Cardiac muscle cell (in vitro differentiated cells and primary cell): Measurements from ENCODE around the gene ZFP62. TPM values are rescaled to one million over a fixed set of nuclear protein-coding genes. Genes with fewer than 3 reads are reported as not detected.

Experiments used
- DNase-seq, 2 donors: peaks; one replicate each; pipeline versions ENCODE4 v3.0.0 to v3.0.0-alpha.2; 2010 to 2017; ENCODE audit warnings: low read depth in 1 of 2, low spot score in 1 of 2
- H3K27ac ChIP-seq: fragments of 200-600 bp; sonication (generic); 2 replicates; pipeline ENCODE4 v1.5.1; 2016
- H3K27me3 ChIP-seq: fragments of 200-600 bp; sonication (generic); 2 replicates; pipeline ENCODE4 v1.6.0; 2016; ENCODE audit warnings: control low read depth
- H3K36me3 ChIP-seq: fragments of 200-600 bp; sonication (generic); 2 replicates; pipeline ENCODE4 v1.5.1; 2016; ENCODE audit warnings: control low read depth
- H3K4me1 ChIP-seq: fragments of 200-600 bp; sonication (generic); 2 replicates; pipeline ENCODE4 v1.8.1; 2017; ENCODE audit warnings: low read depth, mild to moderate bottlenecking, mixed run types
- H3K4me3 ChIP-seq: fragments of 200-600 bp; sonication (generic); 2 replicates; pipeline ENCODE4 v1.5.1; 2016; ENCODE audit warnings: mild to moderate bottlenecking
- H3K9me3 ChIP-seq: fragments of 200-600 bp; sonication (generic); 2 replicates; pipeline ENCODE4 v1.5.1; 2017; ENCODE audit warnings: low read depth, mild to moderate bottlenecking, control low read depth
- CTCF ChIP-seq: IDR thresholded peaks from 2 replicates; pipeline ENCODE4 v1.5.1; 2012; ENCODE audit warnings: low read depth, mild to moderate bottlenecking, low read length
- polyA plus RNA-seq: library from polyadenylated mRNA; unstranded; fragments of >200 nt; fragmentation: Nextera tagmentation; extraction: Ambion mirVana; gene quantifications from 2 replicates; pipeline ENCODE4 v1.2.1, GENCODE V29; 2016
- total RNA-seq: library from RNA; depleted of rRNA; stranded (reverse); fragments of >200 nt; gene quantifications from 2 replicates; pipeline ENCODE4 v1.2.3, GENCODE V29; 2016

Gene ZFP62
- total and polyA plus RNA-seq, 2 experiments from 2014 or later, result 15.9 to 30.0 TPM

DNA sequence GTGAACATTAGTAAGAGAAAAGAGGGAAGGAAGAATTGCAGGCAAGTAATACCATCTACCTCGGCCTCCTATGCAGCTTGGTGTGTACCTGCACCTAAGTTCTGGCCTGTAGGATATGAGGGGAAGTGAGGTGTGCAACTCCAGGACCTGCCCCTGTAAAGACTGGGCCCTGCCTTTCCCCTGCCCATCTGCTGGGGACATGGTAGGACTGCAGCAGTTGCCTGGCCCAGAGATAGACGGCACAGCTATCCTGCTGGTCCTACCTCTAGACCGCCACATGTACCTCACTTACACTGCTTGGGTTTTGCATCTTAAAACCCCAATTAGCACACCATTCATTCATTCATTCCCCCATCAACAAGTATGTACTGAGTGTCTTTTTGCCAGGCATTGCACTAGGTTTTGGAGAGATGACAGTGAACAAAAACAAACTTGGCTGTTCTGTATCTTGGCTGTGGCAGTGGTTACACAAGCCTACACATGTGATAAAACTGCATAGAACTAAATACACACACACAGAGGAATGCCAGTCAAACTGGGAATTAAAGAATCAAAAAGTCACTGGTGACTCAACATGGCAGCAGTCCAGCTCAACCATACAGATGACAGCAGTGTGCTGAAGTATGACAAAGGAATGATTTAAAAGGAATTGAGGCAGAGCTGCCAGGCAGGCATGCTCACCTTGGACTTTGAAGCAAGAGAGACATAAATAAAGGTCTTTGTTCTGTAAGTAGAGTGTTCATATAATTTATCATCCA is 35.1 kb downstream of the ZFP62 start:
- H3K4me3 ChIP-seq, result no peak overlapping the region
- H3K27me3 ChIP-seq, result no peaks in the 10 kb centered on the region
- no peaks in the 10 kb centered on the region for H3K9me3 ChIP-seq
- H3K4me1 ChIP-seq, result no peaks in the 10 kb centered on the region
- H3K27ac ChIP-seq, result no peak overlapping the region
- DNase-seq, result peak in 1 of 2 donors; percentile 71
- no peaks in the 10 kb centered on the region for H3K36me3 ChIP-seq
- TF ChIP-seq CTCF, result no peak

DNA sequence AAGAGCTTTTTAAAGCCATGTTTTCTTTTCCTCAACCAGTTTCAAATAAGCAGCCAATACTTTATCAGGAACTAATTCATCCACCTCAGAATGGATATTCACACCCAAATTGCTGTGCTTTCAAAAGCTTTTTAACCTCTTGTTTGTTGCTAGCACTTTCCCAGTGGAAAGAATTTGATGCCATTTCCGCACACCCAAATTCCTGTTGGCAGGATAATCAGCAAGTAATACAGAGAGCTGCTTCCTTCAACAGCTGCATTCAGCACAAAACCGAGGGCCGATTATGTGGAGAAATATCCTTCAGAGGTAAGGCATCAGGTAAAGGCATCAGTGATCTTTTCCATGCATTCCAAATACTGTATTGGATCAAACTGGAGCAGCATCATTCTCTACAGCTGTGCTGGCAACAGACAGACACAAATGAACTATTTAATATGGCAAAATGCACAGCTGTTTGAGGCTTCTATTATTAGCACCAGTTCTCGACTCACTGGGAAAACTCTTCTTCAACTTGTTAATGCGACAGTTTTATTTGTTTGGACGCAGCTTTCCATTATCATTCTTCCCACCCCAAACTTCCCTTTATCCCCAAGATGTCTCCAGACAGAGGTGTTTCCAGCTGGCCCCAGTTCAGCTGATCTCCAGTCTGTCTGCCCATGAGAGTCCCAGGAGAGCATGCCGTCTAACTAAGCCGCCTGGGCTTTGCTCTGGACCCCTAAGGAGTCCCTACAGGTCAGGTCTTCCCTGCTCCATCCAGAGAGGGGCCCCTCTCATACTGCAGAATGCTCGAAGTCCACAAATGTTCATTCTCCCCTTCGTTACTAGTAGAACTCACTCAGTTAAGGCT is 36.2 kb downstream of the ZFP62 start:
- Histone ChIP-seq H3K27ac (no peak overlapping the region), H3K36me3 (no peaks in the 10 kb centered on the region), H3K4me1 (no peaks in the 10 kb centered on the region), H3K9me3 (no peaks in the 10 kb centered on the region), H3K27me3 (no peaks in the 10 kb centered on the region), H3K4me3 (no peak overlapping the region)
- DNase-seq, result peak in 1 of 2 donors; percentile 22
- TF ChIP-seq CTCF, result no peak

DNA sequence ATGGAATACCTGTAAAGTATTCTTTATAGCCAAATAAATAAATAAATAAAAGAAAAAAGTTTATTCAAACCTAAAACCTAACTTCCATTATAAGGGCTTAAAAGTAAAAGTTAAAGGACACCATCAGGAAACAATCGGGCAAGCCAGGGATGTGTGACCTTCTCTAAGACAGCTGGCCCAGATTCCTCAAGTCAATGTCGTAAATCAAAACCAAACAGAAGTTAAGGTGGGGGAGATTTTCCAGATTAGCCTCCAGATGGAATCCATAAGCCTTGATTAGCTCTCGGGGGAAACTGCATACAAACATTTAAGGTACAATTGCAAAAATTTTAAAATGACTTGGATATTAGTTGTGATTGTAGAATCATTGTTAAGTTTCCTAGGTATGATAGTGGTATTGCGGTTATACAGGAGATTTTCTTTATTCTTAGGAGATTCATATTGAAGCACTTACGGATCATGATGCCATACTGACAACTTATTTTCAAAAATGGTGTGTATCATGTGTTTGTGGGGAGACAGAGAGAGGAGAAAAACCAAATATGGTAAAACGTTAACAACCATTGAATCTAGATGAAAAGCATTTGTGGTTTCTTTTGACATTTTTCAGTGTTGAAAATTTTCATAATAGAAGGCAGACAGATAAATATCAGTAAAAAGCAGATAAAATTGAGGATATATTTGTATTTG is 37.0 kb downstream of the ZFP62 start:
- DNase-seq, result no peak
- no peak for TF ChIP-seq CTCF
- no peak overlapping the region for H3K4me3 ChIP-seq
- H3K36me3 ChIP-seq, result no peaks in the 10 kb centered on the region
- no peaks in the 10 kb centered on the region for H3K4me1 ChIP-seq
- no peaks in the 10 kb centered on the region for H3K27me3 ChIP-seq
- H3K27ac ChIP-seq, result no peak overlapping the region
- H3K9me3 ChIP-seq, result no peaks in the 10 kb centered on the region

DNA sequence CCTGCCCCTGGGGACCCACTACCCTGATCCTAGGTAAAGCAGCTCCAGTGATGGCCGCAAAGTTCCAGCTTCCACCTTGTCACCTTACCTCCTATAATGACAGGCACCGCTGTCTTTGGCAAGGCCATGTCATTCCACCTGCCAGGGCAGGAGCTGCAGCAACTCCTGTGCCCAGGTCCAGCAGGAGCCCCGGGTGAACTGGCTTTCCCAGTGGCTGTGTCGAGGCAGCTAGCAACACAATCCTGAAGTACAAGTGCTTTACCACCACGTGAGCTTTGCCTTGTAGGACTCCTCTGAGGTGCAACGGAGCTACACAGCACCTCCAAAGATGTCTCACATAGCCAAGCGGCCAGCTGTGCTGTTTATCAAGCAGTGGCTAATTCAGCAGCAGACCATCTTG is 37.7 kb downstream of the ZFP62 start:
- no peaks in the 10 kb centered on the region for H3K36me3 ChIP-seq
- H3K27ac ChIP-seq, result no peak overlapping the region
- no peaks in the 10 kb centered on the region for H3K9me3 ChIP-seq
- no peak overlapping the region for H3K4me3 ChIP-seq
- no peaks in the 10 kb centered on the region for H3K4me1 ChIP-seq
- H3K27me3 ChIP-seq, result no peaks in the 10 kb centered on the region
- TF ChIP-seq CTCF, result no peak
- DNase-seq, result no peak

GRCh38 chr5:180821538-180821937 is 39.5 kb downstream of the ZFP62 start:
- H3K27me3 ChIP-seq, result no peaks in the 10 kb centered on the region
- peaks cover 9% of the 10 kb centered on the region for H3K4me1 ChIP-seq
- H3K9me3 ChIP-seq, result no peaks in the 10 kb centered on the region
- no peak overlapping the region for H3K27ac ChIP-seq
- no peaks in the 10 kb centered on the region for H3K36me3 ChIP-seq
- DNase-seq, result no peak
- no peak for TF ChIP-seq CTCF
- no peak overlapping the region for H3K4me3 ChIP-seq
